HG03039 (cell line): ENCODE measurements around the gene RPS19BP1.

Source experiments
- ATAC-seq: cut with Tn5 transposase; IDR thresholded peaks from one replicate; pipeline ENCODE4 v1.9.1; 2021; ENCODE audit warnings: mild to moderate bottlenecking, moderate library complexity; ENCODE audit not compliant: unreplicated experiment

The RPS19BP1 gene

GRCh38 chr22:39491696-39492095 is 40.9 kb downstream of the RPS19BP1 start:
- ATAC-seq = no peak

- no peak for ATAC-seq
Observed at GRCh38 chr22:39490966-39491680, 41.4 kb downstream of the RPS19BP1 start.

- ATAC-seq = peak; percentile 53
Observed at GRCh38 chr22:39490135-39490798, 42.3 kb downstream of the RPS19BP1 start.

- no peak for ATAC-seq
Observed at GRCh38 chr22:39489094-39490068, 43.2 kb downstream of the RPS19BP1 start.

GRCh38 chr22:39488563-39489083 is 43.9 kb downstream of the RPS19BP1 start:
- no peak for ATAC-seq

- no peak for ATAC-seq
Observed at GRCh38 chr22:39487826-39488520, 44.6 kb downstream of the RPS19BP1 start.

GRCh38 chr22:39486951-39487825 is 45.4 kb downstream of the RPS19BP1 start:
- ATAC-seq = no peak

- ATAC-seq = no peak
Observed at GRCh38 chr22:39482768-39483167, 49.8 kb downstream of the RPS19BP1 start.

- ATAC-seq = no peak
Observed at GRCh38 chr22:39481595-39481994, 51.0 kb downstream of the RPS19BP1 start.

GRCh38 chr22:39481054-39481453 is 51.5 kb downstream of the RPS19BP1 start:
- no peak for ATAC-seq

- no peak for ATAC-seq
Observed at GRCh38 chr22:39480557-39480956, 52.0 kb downstream of the RPS19BP1 start.

GRCh38 chr22:39479254-39479653 is 53.3 kb downstream of the RPS19BP1 start:
- ATAC-seq = no peak
